Hepatocyte (in vitro differentiated cells): ENCODE data around the gene RBM4. TPM values are rescaled to one million over a fixed set of nuclear protein-coding genes. Genes with fewer than 3 reads are reported as not detected.

Experiments
- DNase-seq: peaks from one replicate; pipeline ENCODE4 v3.0.0-alpha.2; 2016; ENCODE audit warnings: low spot score
- H2AFZ ChIP-seq: fragments of 200-600 bp; sonication (generic); 2 replicates; pipeline ENCODE4 v1.6.0; 2016; ENCODE audit warnings: antibody characterized with exemption, mild to moderate bottlenecking
- H3K27ac ChIP-seq: fragments of 200-600 bp; sonication (generic); 2 replicates; pipeline ENCODE4 v1.5.1; 2016; ENCODE audit warnings: mild to moderate bottlenecking
- H3K27me3 ChIP-seq: fragments of 200-600 bp; sonication (generic); 2 replicates; pipeline ENCODE4 v1.6.1; 2016
- H3K36me3 ChIP-seq: fragments of 200-600 bp; sonication (generic); replicated peaks from 2 replicates; pipeline ENCODE4 v1.5.1; 2016; ENCODE audit warnings: low read depth; ENCODE audit not compliant: insufficient read depth
- H3K4me1 ChIP-seq: fragments of 200-600 bp; sonication (generic); 2 replicates; pipeline ENCODE4 v1.5.1; 2016; ENCODE audit warnings: mild to moderate bottlenecking, moderate library complexity; ENCODE audit not compliant: insufficient read depth
- H3K4me2 ChIP-seq: fragments of 200-600 bp; sonication (generic); 2 replicates; pipeline ENCODE4 v1.6.0; 2016
- H3K4me3 ChIP-seq: fragments of 200-600 bp; sonication (generic); 2 replicates; pipeline ENCODE4 v1.5.1; 2016; ENCODE audit warnings: mild to moderate bottlenecking
- H3K79me2 ChIP-seq: fragments of 200-600 bp; sonication (generic); 2 replicates; pipeline ENCODE4 v1.6.0; 2017; ENCODE audit warnings: mild to moderate bottlenecking
- H3K9me2 ChIP-seq: fragments of 200-600 bp; sonication (generic); replicated peaks from 2 replicates; pipeline ENCODE4 v1.6.0; 2017; ENCODE audit warnings: mild to moderate bottlenecking; ENCODE audit not compliant: insufficient read depth
- H3K9me3 ChIP-seq: fragments of 200-600 bp; sonication (generic); 2 replicates; pipeline ENCODE4 v1.5.1; 2016; ENCODE audit warnings: low read depth, mild to moderate bottlenecking
- H4K20me1 ChIP-seq: fragments of 200-600 bp; sonication (generic); 2 replicates; pipeline ENCODE4 v1.6.0; 2016; ENCODE audit warnings: mild to moderate bottlenecking; ENCODE audit not compliant: insufficient read depth, poor library complexity, severe bottlenecking
- EZH2 ChIP-seq: fragments of 200-600 bp; sonication (generic); IDR thresholded peaks from 2 replicates; pipeline ENCODE4 v1.6.1; 2016; ENCODE audit warnings: antibody characterized with exemption, mild to moderate bottlenecking, borderline replicate concordance
- EZH2phosphoT487 ChIP-seq: fragments of 200-600 bp; sonication (generic); IDR thresholded peaks from one replicate; pipeline ENCODE4 v1.6.1; 2018; ENCODE audit warnings: antibody characterized with exemption, mild to moderate bottlenecking, low read depth, moderate library complexity; ENCODE audit not compliant: unreplicated experiment, severe bottlenecking
- WGBS: methylation state at CpG from one replicate; pipeline ENCODE4 v1.1.6; 2016; ENCODE audit warnings: low lambda C conversion rate; ENCODE audit errors: missing lambda C conversion rate; 5-methylcytosine and 5-hydroxymethylcytosine counted together
- polyA plus RNA-seq: library from polyadenylated mRNA; unstranded; fragments of >200 nt; fragmentation: Nextera tagmentation; extraction: Ambion mirVana; gene quantifications from 2 replicates; pipeline ENCODE4 v1.2.1, GENCODE V29; 2016
- total RNA-seq: library from RNA; depleted of rRNA; stranded (reverse); fragments of >200 nt; gene quantifications from 2 replicates; pipeline ENCODE4 v1.2.3, GENCODE V29; 2014
- TF ChIP-seq, protein P1 (sequence below): fragments of 200-600 bp; sonication (generic); IDR thresholded peaks from 2 replicates; pipeline ENCODE4 v1.5.1; 2016; ENCODE audit warnings: antibody characterized with exemption, mild to moderate bottlenecking; ENCODE audit not compliant: poor library complexity

RBM4 gene
- total and polyA plus RNA-seq, 2 experiments from 2014 or later = 139 to 150 TPM

GRCh38 chr11:66659763-66660162 is 21.3 kb downstream of the RBM4 start:
- peaks cover 22% of the 10 kb centered on the region for H4K20me1 ChIP-seq
- no peak overlapping the region for H2AFZ ChIP-seq
- no peaks in the 10 kb centered on the region for H3K9me2 ChIP-seq
- no peak overlapping the region for H3K4me3 ChIP-seq
- no peak overlapping the region for H3K4me2 ChIP-seq
- no peak for DNase-seq
- 35% methylated on average over 2 of the region's 2 CpGs for WGBS
- H3K27ac ChIP-seq = no peak overlapping the region
- no peaks in the 10 kb centered on the region for H3K4me1 ChIP-seq
- no peaks in the 10 kb centered on the region for H3K36me3 ChIP-seq
- peaks cover 79% of the 10 kb centered on the region for H3K79me2 ChIP-seq
- no peaks in the 10 kb centered on the region for H3K27me3 ChIP-seq
- TF ChIP-seq EZH2 = no peak
- TF ChIP-seq, protein P1, sequence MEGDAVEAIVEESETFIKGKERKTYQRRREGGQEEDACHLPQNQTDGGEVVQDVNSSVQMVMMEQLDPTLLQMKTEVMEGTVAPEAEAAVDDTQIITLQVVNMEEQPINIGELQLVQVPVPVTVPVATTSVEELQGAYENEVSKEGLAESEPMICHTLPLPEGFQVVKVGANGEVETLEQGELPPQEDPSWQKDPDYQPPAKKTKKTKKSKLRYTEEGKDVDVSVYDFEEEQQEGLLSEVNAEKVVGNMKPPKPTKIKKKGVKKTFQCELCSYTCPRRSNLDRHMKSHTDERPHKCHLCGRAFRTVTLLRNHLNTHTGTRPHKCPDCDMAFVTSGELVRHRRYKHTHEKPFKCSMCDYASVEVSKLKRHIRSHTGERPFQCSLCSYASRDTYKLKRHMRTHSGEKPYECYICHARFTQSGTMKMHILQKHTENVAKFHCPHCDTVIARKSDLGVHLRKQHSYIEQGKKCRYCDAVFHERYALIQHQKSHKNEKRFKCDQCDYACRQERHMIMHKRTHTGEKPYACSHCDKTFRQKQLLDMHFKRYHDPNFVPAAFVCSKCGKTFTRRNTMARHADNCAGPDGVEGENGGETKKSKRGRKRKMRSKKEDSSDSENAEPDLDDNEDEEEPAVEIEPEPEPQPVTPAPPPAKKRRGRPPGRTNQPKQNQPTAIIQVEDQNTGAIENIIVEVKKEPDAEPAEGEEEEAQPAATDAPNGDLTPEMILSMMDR = no peak
- no peak for TF ChIP-seq EZH2phosphoT487
- no peaks in the 10 kb centered on the region for H3K9me3 ChIP-seq

- no CpG with 5 or more reads among the region's 1 CpG for WGBS
- H3K79me2 ChIP-seq = peaks cover 86% of the 10 kb centered on the region
Measured at GRCh38 chr11:66663741-66664296, 25.3 kb downstream of the RBM4 start.

GRCh38 chr11:66665369-66665768 is 26.9 kb downstream of the RBM4 start:
- H3K9me3 ChIP-seq = no peaks in the 10 kb centered on the region
- TF ChIP-seq EZH2 (no peak), EZH2phosphoT487 (no peak)
- TF ChIP-seq, protein P1 = no peak
- H3K27me3 ChIP-seq = no peaks in the 10 kb centered on the region
- H3K27ac ChIP-seq = no peak overlapping the region
- H4K20me1 ChIP-seq = peaks cover 37% of the 10 kb centered on the region
- no peaks in the 10 kb centered on the region for H3K4me1 ChIP-seq
- H2AFZ ChIP-seq = no peak overlapping the region
- no peak overlapping the region for H3K4me2 ChIP-seq
- no peaks in the 10 kb centered on the region for H3K9me2 ChIP-seq
- no peaks in the 10 kb centered on the region for H3K36me3 ChIP-seq
- WGBS = 93% methylated on average over 11 of the region's 11 CpGs
- DNase-seq = no peak
- peaks cover 93% of the 10 kb centered on the region for H3K79me2 ChIP-seq
- H3K4me3 ChIP-seq = no peak overlapping the region

More at GRCh38 chr11:66663741-66664296, 25.3 kb downstream of the RBM4 start:
- Histone ChIP-seq H3K9me3 (no peaks in the 10 kb centered on the region), H3K27me3 (no peaks in the 10 kb centered on the region), H2AFZ (no peak overlapping the region), H3K9me2 (no peaks in the 10 kb centered on the region), H4K20me1 (peaks cover 38% of the 10 kb centered on the region), H3K27ac (no peak overlapping the region), H3K4me2 (no peak overlapping the region), H3K36me3 (no peaks in the 10 kb centered on the region), H3K4me1 (no peaks in the 10 kb centered on the region), H3K4me3 (no peak overlapping the region)
- TF ChIP-seq, protein P1 = no peak
- TF ChIP-seq EZH2phosphoT487 = no peak
- DNase-seq = no peak
